Activated CD8-positive, alpha-beta T cell treated with anti-CD3 and anti-CD28 coated beads, Interleukin-2, amount 10 ng/mL, durations not matched to agents 7 days and 5 days (primary cell): ENCODE measurements around the gene CIAPIN1. TPM values are rescaled to one million over a fixed set of nuclear protein-coding genes. Genes with fewer than 3 reads are reported as not detected.

Source experiments
- ATAC-seq: fragments of 150-1000 bp; cut with Tn5 transposase; one replicate; pipeline ENCODE4 v1.10.0; 2021; ENCODE audit warnings: moderate library complexity
- CTCF ChIA-PET: fragments of 350-600 bp; sonication (Branson Sonifier 250); formaldehyde crosslinking; loops from one replicate; lab custom pipeline; 2021; ENCODE audit warnings: antibody characterized with exemption; lab: Charles Lee
- POLR2A ChIA-PET: fragments of 350-600 bp; sonication (Branson Sonifier 250); formaldehyde crosslinking; loops from one replicate; lab custom pipeline; 2021; ENCODE audit warnings: antibody characterized with exemption; lab: Charles Lee
- DNase-seq: peaks from one replicate; pipeline ENCODE4 v3.0.0-alpha.2; 2020
- H3K27ac Mint-ChIP-seq: one replicate; pipeline ENCODE4 v1.8.0; 2021; ENCODE audit warnings: mild to moderate bottlenecking, mixed read lengths
- H3K27me3 Mint-ChIP-seq: one replicate; pipeline ENCODE4 v1.8.0; 2021; ENCODE audit warnings: low read depth, mixed read lengths
- H3K36me3 Mint-ChIP-seq: one replicate; pipeline ENCODE4 v1.8.0; 2021; ENCODE audit warnings: low read depth, mixed read lengths
- H3K4me1 Mint-ChIP-seq: one replicate; pipeline ENCODE4 v1.8.0; 2021; ENCODE audit warnings: low read depth, mixed read lengths
- H3K4me3 Mint-ChIP-seq: one replicate; pipeline ENCODE4 v1.8.0; 2021; ENCODE audit warnings: mild to moderate bottlenecking, mixed read lengths
- H3K9me3 Mint-ChIP-seq: one replicate; pipeline ENCODE4 v1.8.0; 2022; ENCODE audit warnings: mixed read lengths; ENCODE audit not compliant: insufficient read depth
- total RNA-seq, 2 experiments: library from RNA; stranded (reverse); gene quantifications; one replicate each; pipeline ENCODE4 v1.2.3, GENCODE V29; 2021

CIAPIN1 gene
- total RNA-seq, 2 experiments from 2014 or later, result 47.8 to 53.8 TPM

GRCh38 chr16:57474671-57475661, 27.8 kb upstream of the CIAPIN1 start:
- Mint-ChIP-seq H3K27ac (peak overlapping the region; percentile 68), H3K4me1 (peaks cover 31% of the 10 kb centered on the region), H3K9me3 (no peaks in the 10 kb centered on the region), H3K4me3 (peak overlapping the region; percentile 15), H3K36me3 (peaks cover 14% of the 10 kb centered on the region), H3K27me3 (no peaks in the 10 kb centered on the region)
- ATAC-seq (no peak), DNase-seq (no peak)
- CTCF ChIA-PET, result interaction anchor here (0.9 to 5.1 kb wide), 13 partner anchors 9 to 101 kb away, joined by 3 to 28 read pairs (median 7); partner anchors contain the start of genes DOK4 and POLR2C
- POLR2A ChIA-PET, result interaction anchor here (1.3 to 3.3 kb wide), 2 partner anchors 11 to 13 kb away, joined by 3 to 14 read pairs; partner anchors contain the start of genes DOK4 and POLR2C

- Mint-ChIP-seq H3K4me3 (no peak overlapping the region), H3K36me3 (peaks cover 22% of the 10 kb centered on the region), H3K27ac (no peak overlapping the region), H3K4me1 (peaks cover 31% of the 10 kb centered on the region), H3K9me3 (no peaks in the 10 kb centered on the region), H3K27me3 (no peaks in the 10 kb centered on the region)
- CTCF ChIA-PET, result interaction anchor here (0.9 to 5.1 kb wide), 8 partner anchors 9 to 102 kb away, joined by 3 to 28 read pairs (median 12); partner anchors contain the start of gene POLR2C
- POLR2A ChIA-PET, result interaction anchor here (1.3 to 3.3 kb wide), 2 partner anchors 12 kb away, joined by 3 to 14 read pairs; partner anchors contain the start of genes DOK4 and POLR2C
- ATAC-seq (no peak), DNase-seq (no peak)
These were observed 26.7 kb upstream of the CIAPIN1 start for GRCh38 chr16:57473906-57474305.

- peak overlapping the region; percentile 30 for H3K27ac Mint-ChIP-seq
- H3K9me3 Mint-ChIP-seq, result no peaks in the 10 kb centered on the region
- ATAC-seq (no peak), DNase-seq (no peak)
- POLR2A ChIA-PET, result interaction anchor here (1.3 to 3.3 kb wide), 2 partner anchors 11 to 13 kb away, joined by 3 to 14 read pairs; partner anchors contain the start of genes DOK4 and POLR2C
- CTCF ChIA-PET, result interaction anchor here (1.1 to 5.1 kb wide), 3 partner anchors 11 to 50 kb away, joined by 3 to 28 read pairs (median 27); partner anchors contain the start of gene POLR2C
- H3K4me1 Mint-ChIP-seq, result peaks cover 31% of the 10 kb centered on the region
- peaks cover 24% of the 10 kb centered on the region for H3K36me3 Mint-ChIP-seq
- no peaks in the 10 kb centered on the region for H3K27me3 Mint-ChIP-seq
- no peak overlapping the region for H3K4me3 Mint-ChIP-seq
These were observed 26.1 kb upstream of the CIAPIN1 start for GRCh38 chr16:57473176-57473840.

- peak overlapping the region; percentile 30 for H3K27ac Mint-ChIP-seq
- CTCF ChIA-PET, result interaction anchor here (1.9 to 5.1 kb wide), 2 partner anchors 11 to 47 kb away, joined by 6 to 28 read pairs; partner anchors contain the start of gene POLR2C
- DNase-seq, result no peak
These were observed 25.5 kb upstream of the CIAPIN1 start for GRCh38 chr16:57472665-57473060.

GRCh38 chr16:57471852-57472664, 24.9 kb upstream of the CIAPIN1 start:
- H3K27me3 Mint-ChIP-seq, result no peaks in the 10 kb centered on the region
- H3K4me3 Mint-ChIP-seq, result no peak overlapping the region
- DNase-seq (no peak), ATAC-seq (no peak)
- peak overlapping the region; percentile 39 for H3K27ac Mint-ChIP-seq
- POLR2A ChIA-PET, result interaction anchor here (0.6 to 1.5 kb wide), 3 partner anchors 10 to 1719 kb away, joined by 3 to 7 read pairs (median 5); partner anchors contain the start of gene POLR2C
- peaks cover 31% of the 10 kb centered on the region for H3K4me1 Mint-ChIP-seq
- H3K36me3 Mint-ChIP-seq, result peaks cover 28% of the 10 kb centered on the region
- CTCF ChIA-PET, result interaction anchor here (1.9 to 2.0 kb wide), 2 partner anchors 10 to 47 kb away, joined by 6 to 8 read pairs; partner anchors contain the start of gene POLR2C
- no peaks in the 10 kb centered on the region for H3K9me3 Mint-ChIP-seq

More at GRCh38 chr16:57472665-57473060, 25.5 kb upstream of the CIAPIN1 start:
- Mint-ChIP-seq H3K4me3 (no peak overlapping the region), H3K27me3 (no peaks in the 10 kb centered on the region), H3K9me3 (no peaks in the 10 kb centered on the region), H3K36me3 (peaks cover 25% of the 10 kb centered on the region), H3K4me1 (peaks cover 31% of the 10 kb centered on the region)
- POLR2A ChIA-PET, result interaction anchor here (0.6 kb wide), 2 partner anchors 28 to 1720 kb away, joined by 3 to 7 read pairs; no protein-coding TSS in a partner anchor
- no peak for ATAC-seq

- peaks cover 24% of the 10 kb centered on the region for H3K4me1 Mint-ChIP-seq
- no peak overlapping the region for H3K4me3 Mint-ChIP-seq
- ChIA-PET POLR2A (interaction anchor here (1.5 kb wide), 1 partner anchor 9 kb away, joined by 5 read pairs; the partner anchor contains the start of gene POLR2C), CTCF (interaction anchor here (1.9 to 2.0 kb wide), 2 partner anchors 9 to 48 kb away, joined by 6 to 8 read pairs; partner anchors contain the start of gene POLR2C)
- no peaks in the 10 kb centered on the region for H3K9me3 Mint-ChIP-seq
- no peaks in the 10 kb centered on the region for H3K27me3 Mint-ChIP-seq
- DNase-seq (no peak), ATAC-seq (no peak)
- H3K27ac Mint-ChIP-seq, result no peak overlapping the region
- peaks cover 31% of the 10 kb centered on the region for H3K36me3 Mint-ChIP-seq
These were observed 24.0 kb upstream of the CIAPIN1 start for GRCh38 chr16:57471209-57471608.

- Mint-ChIP-seq H3K4me1 (peaks cover 21% of the 10 kb centered on the region), H3K27me3 (no peaks in the 10 kb centered on the region), H3K36me3 (peaks cover 36% of the 10 kb centered on the region), H3K27ac (no peak overlapping the region), H3K9me3 (no peaks in the 10 kb centered on the region), H3K4me3 (no peak overlapping the region)
- DNase-seq, result no peak
- no peak for ATAC-seq
- CTCF ChIA-PET, result interaction anchor here (1.9 to 2.0 kb wide), 2 partner anchors 8 to 49 kb away, joined by 6 to 8 read pairs; partner anchors contain the start of gene POLR2C
- POLR2A ChIA-PET, result interaction anchor here (1.5 kb wide), 1 partner anchor 8 kb away, joined by 5 read pairs; the partner anchor contains the start of gene POLR2C
These were observed 23.5 kb upstream of the CIAPIN1 start for GRCh38 chr16:57470711-57471110.

GRCh38 chr16:57469917-57470470, 22.8 kb upstream of the CIAPIN1 start:
- ChIA-PET CTCF (interaction anchor here (2.0 kb wide), 1 partner anchor 8 kb away, joined by 8 read pairs; the partner anchor contains the start of gene POLR2C), POLR2A (no interaction called here)
- no peak overlapping the region for H3K4me3 Mint-ChIP-seq
- peaks cover 42% of the 10 kb centered on the region for H3K36me3 Mint-ChIP-seq
- H3K9me3 Mint-ChIP-seq, result no peaks in the 10 kb centered on the region
- no peak for ATAC-seq
- H3K27ac Mint-ChIP-seq, result no peak overlapping the region
- peaks cover 18% of the 10 kb centered on the region for H3K4me1 Mint-ChIP-seq
- H3K27me3 Mint-ChIP-seq, result no peaks in the 10 kb centered on the region
- DNase-seq, result no peak

GRCh38 chr16:57469046-57469445, 21.9 kb upstream of the CIAPIN1 start:
- Mint-ChIP-seq H3K4me3 (no peak overlapping the region), H3K27me3 (no peaks in the 10 kb centered on the region), H3K27ac (no peak overlapping the region), H3K4me1 (peaks cover 20% of the 10 kb centered on the region), H3K36me3 (peaks cover 49% of the 10 kb centered on the region), H3K9me3 (no peaks in the 10 kb centered on the region)
- DNase-seq (no peak), ATAC-seq (no peak)
- ChIA-PET POLR2A (no interaction called here), CTCF (no interaction called here)

GRCh38 chr16:57468346-57468745, 21.2 kb upstream of the CIAPIN1 start:
- CTCF ChIA-PET, result interaction anchor here (0.7 kb wide), 1 partner anchor 52 kb away, joined by 3 read pairs; no protein-coding TSS in a partner anchor
- H3K27ac Mint-ChIP-seq, result no peak overlapping the region
- no peak overlapping the region for H3K4me3 Mint-ChIP-seq
- H3K36me3 Mint-ChIP-seq, result peaks cover 53% of the 10 kb centered on the region
- DNase-seq (no peak), ATAC-seq (no peak)
- H3K27me3 Mint-ChIP-seq, result no peaks in the 10 kb centered on the region
- POLR2A ChIA-PET, result no interaction called here
- H3K4me1 Mint-ChIP-seq, result peaks cover 27% of the 10 kb centered on the region
- no peaks in the 10 kb centered on the region for H3K9me3 Mint-ChIP-seq
